LHCN-M2 (cell line): ENCODE measurements around the gene SLC5A11. TPM values are rescaled to one million over a fixed set of nuclear protein-coding genes. Genes with fewer than 3 reads are reported as not detected.

ENCODE experiments used
- DNase-seq: peaks from one replicate; pipeline ENCODE4 v3.0.0-alpha.2; 2012; ENCODE audit warnings: low read depth
- total RNA-seq: library from RNA; depleted of rRNA; stranded (reverse); fragments of >200 nt; gene quantifications from 2 replicates; pipeline ENCODE4 v1.2.3, GENCODE V29; 2014

SLC5A11 gene
- total RNA-seq, 1 experiment from 2014 or later = not detected

GRCh38 chr16:24917236-24917635 lies 71.5 kb downstream of the SLC5A11 start:
- no peak for DNase-seq

GRCh38 chr16:24917891-24918290 lies 72.1 kb downstream of the SLC5A11 start:
- DNase-seq = no peak

DNA sequence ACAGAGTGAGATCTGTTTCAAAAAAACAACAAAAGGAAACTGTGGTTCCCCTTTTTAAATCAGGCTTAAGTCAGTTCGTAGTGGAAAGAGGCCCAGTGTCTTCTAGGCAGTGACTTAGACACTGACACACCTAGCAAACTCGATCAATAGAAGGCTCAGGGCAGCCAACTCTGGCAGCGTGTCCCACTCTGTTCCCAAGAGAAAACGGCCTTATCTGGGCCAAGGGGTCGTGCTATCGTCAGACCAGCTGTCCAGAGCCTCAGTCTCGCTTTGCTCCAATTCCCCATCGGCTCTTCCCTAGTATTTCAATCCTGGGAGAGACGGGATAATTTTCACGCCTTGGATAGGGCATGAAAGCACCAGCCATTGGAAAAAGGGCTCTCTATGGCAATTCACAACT lies 72.9 kb downstream of the SLC5A11 start:
- no peak for DNase-seq

DNA sequence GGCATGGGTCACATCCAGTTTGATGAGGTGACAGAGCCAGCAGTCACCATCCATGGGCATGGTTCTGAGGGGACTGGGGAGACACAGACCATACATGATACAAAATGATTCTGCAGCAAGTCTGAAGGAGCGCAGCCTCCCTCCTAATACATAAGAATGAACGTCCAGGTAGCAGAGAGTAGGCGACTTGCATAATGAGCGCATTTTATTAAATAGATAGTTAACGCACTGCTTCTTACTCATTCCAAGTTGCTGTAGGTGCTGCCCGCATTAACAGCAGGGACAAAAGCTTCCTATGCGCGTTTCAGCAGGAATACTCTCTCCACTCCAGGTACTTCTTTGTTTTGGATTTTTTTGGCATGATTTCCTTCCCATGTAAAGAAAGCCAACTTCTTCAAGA lies 73.8 kb downstream of the SLC5A11 start:
- no peak for DNase-seq

DNA sequence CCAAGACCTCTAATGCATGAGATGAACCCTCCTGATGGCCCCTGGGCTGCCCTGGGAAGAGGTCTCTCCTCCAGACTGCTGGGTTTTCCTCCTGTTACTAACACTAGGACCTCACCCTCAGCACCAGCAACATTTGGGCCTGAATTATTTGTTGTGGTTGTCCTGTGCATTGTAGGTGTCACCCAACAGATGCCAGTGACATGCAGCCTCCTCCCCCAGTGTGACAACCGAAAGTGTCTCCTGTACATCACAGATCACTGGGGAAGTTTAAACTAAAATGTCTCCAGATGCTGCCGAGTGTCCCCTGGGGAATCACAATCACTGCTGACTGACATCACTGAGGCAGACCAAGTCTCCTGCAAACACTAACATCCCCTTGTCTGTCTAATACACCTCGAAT lies 74.8 kb downstream of the SLC5A11 start:
- DNase-seq = no peak

DNA sequence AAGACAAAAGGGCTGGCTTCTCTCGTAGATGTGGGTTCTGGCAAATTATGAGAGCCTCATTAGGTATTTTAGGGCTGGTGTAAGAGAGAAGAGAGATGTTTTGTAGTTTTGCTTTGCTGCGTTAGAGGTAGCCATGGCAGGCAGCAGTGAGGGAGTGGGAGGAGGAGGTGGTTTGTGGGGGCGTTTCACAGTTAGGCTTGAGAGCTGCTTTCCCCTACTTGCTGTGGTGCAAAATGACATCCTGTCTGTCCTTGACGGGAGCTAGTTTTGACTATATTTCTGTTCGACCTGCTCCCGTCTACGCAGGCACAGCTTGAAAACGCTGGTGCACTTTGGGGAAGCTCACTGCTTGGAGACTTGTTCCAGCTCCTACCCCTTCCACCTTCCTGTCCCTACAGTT lies 75.5 kb downstream of the SLC5A11 start:
- DNase-seq = no peak

DNA sequence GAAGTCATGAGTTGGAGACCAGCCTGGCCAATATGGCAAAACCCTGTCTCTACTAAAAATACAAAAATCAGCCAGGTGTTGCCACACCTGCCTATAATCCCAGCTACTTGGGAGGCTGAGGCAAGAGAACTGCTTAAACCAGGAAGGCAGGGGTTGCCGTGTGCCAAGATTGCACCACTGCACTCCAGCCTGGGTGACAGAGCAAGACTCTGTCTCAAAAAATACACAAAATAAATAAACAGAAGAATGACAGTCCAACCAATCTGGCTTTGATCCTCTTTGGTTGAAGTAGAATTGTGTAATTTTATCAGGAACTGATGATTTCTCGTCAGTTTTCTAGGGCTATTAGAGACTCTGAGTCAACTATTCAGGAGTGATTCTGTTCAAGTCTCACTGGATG lies 79.4 kb downstream of the SLC5A11 start:
- DNase-seq = no peak

DNA sequence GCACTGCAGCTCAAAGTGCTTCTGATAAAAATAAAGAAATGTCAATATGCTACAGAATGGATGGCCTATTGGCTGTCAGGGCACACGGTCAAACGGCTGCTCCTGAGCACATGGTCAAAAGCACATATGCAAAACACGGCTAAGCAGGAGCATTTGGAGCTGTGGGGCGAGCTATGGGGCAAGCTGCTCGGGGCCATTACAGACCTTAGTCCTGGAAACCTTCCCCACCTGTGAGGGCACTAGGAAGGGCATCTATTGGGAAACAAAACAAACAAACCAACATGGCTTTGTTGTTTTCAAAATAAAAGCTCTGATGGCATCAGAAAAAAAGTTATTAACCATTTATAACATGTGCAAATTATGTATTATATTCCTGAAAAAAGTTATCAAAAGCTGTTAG lies 83.6 kb downstream of the SLC5A11 start:
- no peak for DNase-seq

- no peak for DNase-seq
Observed at GRCh38 chr16:24930440-24930839, 84.7 kb downstream of the SLC5A11 start.

GRCh38 chr16:24931091-24931490 lies 85.3 kb downstream of the SLC5A11 start:
- DNase-seq = no peak

DNA sequence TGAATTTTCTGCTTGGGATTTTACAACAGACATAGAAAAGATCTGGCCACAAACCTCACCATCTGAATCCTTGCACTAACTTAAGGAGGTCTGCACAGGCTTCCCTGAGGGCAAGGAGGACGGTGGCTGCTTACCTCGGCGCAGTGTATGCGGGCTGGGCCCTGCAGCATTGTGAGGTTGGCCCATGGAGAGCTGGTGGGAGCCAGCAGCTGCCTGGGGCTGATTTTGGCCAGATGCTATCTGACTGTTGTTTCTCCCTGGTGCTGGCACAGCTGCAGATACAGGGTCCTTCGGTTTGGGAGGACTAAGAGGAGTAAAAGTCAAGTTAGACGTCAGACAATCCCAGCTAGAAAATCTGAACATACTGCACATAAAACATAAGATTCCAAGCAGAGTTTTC lies 89.6 kb downstream of the SLC5A11 start:
- no peak for DNase-seq

GRCh38 chr16:24936151-24936550 lies 90.4 kb downstream of the SLC5A11 start:
- DNase-seq = no peak

- no peak for DNase-seq
Observed at GRCh38 chr16:24939224-24939623, 93.5 kb downstream of the SLC5A11 start.

DNA sequence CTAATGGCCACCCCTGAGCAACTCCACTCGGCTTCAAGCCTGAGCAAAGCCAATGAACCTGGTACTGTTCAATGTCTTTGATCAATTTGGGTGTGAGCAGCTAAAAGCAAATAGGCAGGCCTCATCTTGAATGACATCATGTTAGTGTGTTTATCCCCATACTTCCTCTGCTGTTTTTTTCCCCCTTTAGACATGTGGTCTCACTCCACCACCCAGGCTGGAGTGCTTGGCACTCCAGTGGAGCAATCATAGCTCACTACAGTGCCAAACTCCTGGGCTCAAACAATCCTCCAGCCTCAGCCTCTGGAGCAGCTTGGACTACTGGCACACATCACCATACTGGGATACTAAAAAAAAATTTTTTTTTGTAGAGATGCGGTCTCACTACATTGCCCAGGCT lies 94.0 kb downstream of the SLC5A11 start:
- DNase-seq = no peak

DNA sequence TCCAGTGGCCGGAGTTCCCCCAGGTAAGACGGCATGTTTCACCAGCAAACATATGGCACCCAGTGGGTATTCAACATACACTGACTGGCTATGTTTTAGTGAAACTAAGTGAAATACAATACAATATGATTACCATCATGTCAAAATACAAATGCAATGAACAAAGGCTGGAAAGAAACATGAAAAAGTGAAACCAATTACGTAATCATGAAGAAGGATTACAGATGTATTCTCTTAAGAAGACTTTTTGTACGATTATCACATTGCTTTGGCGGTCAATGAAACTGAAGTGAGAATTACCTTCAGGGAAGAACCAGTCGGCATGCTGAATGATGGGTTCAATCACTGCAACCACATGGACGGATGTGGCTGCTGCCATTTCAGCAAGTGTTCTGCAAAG lies 97.7 kb downstream of the SLC5A11 start:
- DNase-seq = no peak

- DNase-seq = no peak
Observed at GRCh38 chr16:24944206-24944605, 98.4 kb downstream of the SLC5A11 start.

- no peak for DNase-seq
Observed at GRCh38 chr16:24946155-24946554, 100.4 kb downstream of the SLC5A11 start.

- peak; percentile 36 for DNase-seq
Observed at GRCh38 chr16:24950275-24950674, 104.5 kb downstream of the SLC5A11 start.

DNA sequence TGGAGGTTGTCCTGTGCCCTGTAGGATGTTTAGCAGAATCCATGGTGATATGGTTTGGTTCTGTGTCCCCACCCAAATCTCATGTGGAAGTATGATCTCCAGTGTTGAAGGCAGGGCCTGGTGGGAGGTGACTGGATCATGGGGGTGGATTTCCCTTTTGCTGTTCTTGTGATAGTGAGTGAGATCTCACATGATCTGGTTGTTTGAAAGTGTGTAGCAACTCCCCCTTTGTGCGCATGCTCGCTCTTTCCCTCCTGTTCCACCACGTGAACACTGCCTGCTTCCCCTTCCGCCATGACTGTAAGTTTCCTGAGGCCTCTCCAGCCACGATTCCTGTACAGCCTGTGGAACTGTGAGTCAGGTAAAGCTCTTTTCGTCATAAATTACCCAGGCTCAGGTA lies 107.5 kb downstream of the SLC5A11 start:
- DNase-seq = no peak

DNA sequence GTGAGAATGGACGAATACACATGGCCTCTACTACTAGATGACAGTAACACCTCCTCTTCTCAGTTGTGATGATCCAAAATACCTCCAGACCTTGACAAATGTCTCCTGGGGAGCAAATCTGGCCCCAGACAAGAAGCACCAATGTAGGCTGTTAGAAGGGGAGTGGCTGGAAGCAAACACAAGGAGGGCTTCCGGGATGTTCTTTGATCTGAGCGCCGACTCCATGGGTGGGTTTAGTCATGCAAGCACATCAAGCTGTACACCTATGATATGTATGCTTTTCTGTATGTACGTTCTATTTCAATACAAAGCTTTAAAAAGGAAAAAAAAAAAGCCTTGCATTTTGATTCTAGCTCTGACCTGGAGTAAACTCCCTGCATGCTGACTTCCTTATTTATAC lies 108.0 kb downstream of the SLC5A11 start:
- DNase-seq = no peak

GRCh38 chr16:24954137-24954536 lies 108.4 kb downstream of the SLC5A11 start:
- DNase-seq = no peak

DNA sequence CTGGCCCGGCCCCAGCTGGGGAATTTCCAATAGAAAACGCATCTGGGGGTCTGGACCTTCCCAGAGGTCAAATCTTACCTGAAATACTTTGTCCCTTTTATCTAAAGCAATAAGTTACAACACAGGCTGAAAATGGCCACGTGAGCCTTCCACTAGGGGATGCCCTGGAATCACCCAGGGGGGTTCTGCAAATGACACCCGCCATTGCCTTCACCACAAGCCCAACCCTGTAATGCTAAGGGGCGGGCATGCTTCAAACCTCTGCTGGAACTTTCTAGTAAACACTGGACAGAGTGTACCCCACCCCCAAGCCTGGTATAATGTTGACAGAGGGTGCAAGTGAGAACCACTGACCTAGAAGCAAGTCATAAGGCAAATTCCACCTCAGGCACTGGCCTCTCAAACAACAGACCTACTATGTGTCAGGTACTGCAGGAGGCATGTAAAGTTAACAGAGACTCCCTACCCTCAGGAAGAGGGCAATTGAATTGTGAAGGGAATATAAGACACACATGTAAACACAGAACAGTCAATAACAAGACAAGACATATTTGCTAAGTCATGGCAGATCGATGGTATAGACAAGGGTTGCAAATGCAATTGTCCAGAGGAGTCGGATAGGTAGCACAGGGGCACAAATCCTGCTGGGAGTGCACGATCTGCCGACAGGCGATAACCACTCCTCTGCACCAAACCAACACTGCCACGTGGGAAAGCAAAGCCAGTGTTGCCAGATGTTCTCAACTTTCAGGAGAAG lies 110.4 kb downstream of the SLC5A11 start:
- DNase-seq = peak; percentile 5

DNA sequence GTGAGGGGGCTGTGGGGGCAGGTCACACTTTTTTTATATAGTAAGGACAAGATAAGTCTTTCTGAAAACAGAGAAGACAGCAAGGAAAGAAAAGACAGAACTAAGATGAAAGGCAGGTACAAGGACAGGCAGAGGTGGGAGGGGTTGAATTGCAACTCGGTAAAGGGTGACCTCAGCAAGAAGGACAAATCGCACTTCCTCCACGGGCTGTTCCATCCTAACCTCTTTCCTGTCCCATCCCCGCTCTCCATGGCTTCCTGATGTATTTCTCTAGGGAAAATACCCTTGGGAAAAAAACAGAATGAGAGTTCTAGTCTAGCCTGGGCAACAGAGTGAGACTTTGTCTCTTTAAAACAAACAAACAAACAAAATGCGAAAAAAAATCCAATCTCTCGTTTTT lies 112.1 kb downstream of the SLC5A11 start:
- DNase-seq = no peak
